Measurements from ENCODE around the gene MDK.
A peak's percentile ranks its signal among the peaks of the same experiment; 100 is the strongest.

The MDK gene

GRCh38 chr11:46381048-46381818 is at the start of gene MDK:
TSS of gene MDK (plus strand) at chr11:46381669. CDS start at chr11:46382058, 389 bp downstream.
- FAIRE-seq (peak; percentile 23), DNase-seq (ENCODE audit: low spot score) (peak; percentile 78)

GRCh38 chr11:46332093-46332567 is 49.3 kb upstream of the MDK start:
- FAIRE-seq (no peak), DNase-seq (ENCODE audit: low spot score) (no peak)

GRCh38 chr11:46332568-46333393 is 48.7 kb upstream of the MDK start:
- FAIRE-seq (no peak), DNase-seq (ENCODE audit: low spot score) (no peak)

- FAIRE-seq (no peak), DNase-seq (ENCODE audit: low spot score) (no peak)
These were observed 48.0 kb upstream of the MDK start for GRCh38 chr11:46333394-46333947.

GRCh38 chr11:46334211-46334610 is 47.3 kb upstream of the MDK start:
- FAIRE-seq (no peak), DNase-seq (ENCODE audit: low spot score) (no peak)

GRCh38 chr11:46335271-46335670 is 46.2 kb upstream of the MDK start:
- DNase-seq (ENCODE audit: low spot score) (no peak), FAIRE-seq (no peak)

GRCh38 chr11:46335890-46336562 is 45.4 kb upstream of the MDK start:
- no peak for FAIRE-seq
- DNase-seq (ENCODE audit: low spot score) = peak; percentile 51

- DNase-seq (ENCODE audit: low spot score) (no peak), FAIRE-seq (no peak)
These were observed 44.8 kb upstream of the MDK start for GRCh38 chr11:46336563-46337180.

GRCh38 chr11:46337626-46338345 is 43.7 kb upstream of the MDK start:
- DNase-seq (ENCODE audit: low spot score) (peak; percentile 41), FAIRE-seq (no peak)

- DNase-seq (ENCODE audit: low spot score) = no peak
These were observed 42.9 kb upstream of the MDK start for GRCh38 chr11:46338636-46338987.

GRCh38 chr11:46338988-46339666 is 42.3 kb upstream of the MDK start:
- no peak for FAIRE-seq
- no peak for DNase-seq (ENCODE audit: low spot score)

More at GRCh38 chr11:46338636-46338987, 42.9 kb upstream of the MDK start:
- FAIRE-seq = no peak

GRCh38 chr11:46339816-46340215 is 41.7 kb upstream of the MDK start:
- no peak for FAIRE-seq
- no peak for DNase-seq (ENCODE audit: low spot score)

- DNase-seq (ENCODE audit: low spot score) = no peak
- FAIRE-seq = no peak
These were observed 40.0 kb upstream of the MDK start for GRCh38 chr11:46341454-46341853.

GRCh38 chr11:46342239-46342638 is 39.2 kb upstream of the MDK start:
- FAIRE-seq (no peak), DNase-seq (ENCODE audit: low spot score) (no peak)

GRCh38 chr11:46343520-46343919 is 37.9 kb upstream of the MDK start:
- no peak for FAIRE-seq
- DNase-seq (ENCODE audit: low spot score) = no peak

GRCh38 chr11:46345131-46345597 is 36.3 kb upstream of the MDK start:
- FAIRE-seq = no peak

GRCh38 chr11:46345881-46346484 is 35.5 kb upstream of the MDK start:
- DNase-seq (ENCODE audit: low spot score) = no peak
- FAIRE-seq = peak; percentile 44

More at GRCh38 chr11:46345131-46345597, 36.3 kb upstream of the MDK start:
- peak; percentile 40 for DNase-seq (ENCODE audit: low spot score)

GRCh38 chr11:46346886-46347636 is 34.4 kb upstream of the MDK start, which contains the start of gene DGKZ:
TSS of gene DGKZ (plus strand) at chr11:46347463. CDS start at chr11:46347660, 197 bp downstream.
- peak; percentile 97 for DNase-seq (ENCODE audit: low spot score)
- peak; percentile 73 for FAIRE-seq

All from urothelium cell line (cell line).